Measurements from ENCODE around the gene KIF12.
"Not testable (repeated sequence)": the region's sequence is repeated elsewhere in the genome, so short reads cannot be mapped to it uniquely, and the experiment has no call there.

The KIF12 gene

GRCh38 chr9:114060711-114061110, 38.4 kb downstream of the KIF12 start:
- DNase-seq = no peak

DNA sequence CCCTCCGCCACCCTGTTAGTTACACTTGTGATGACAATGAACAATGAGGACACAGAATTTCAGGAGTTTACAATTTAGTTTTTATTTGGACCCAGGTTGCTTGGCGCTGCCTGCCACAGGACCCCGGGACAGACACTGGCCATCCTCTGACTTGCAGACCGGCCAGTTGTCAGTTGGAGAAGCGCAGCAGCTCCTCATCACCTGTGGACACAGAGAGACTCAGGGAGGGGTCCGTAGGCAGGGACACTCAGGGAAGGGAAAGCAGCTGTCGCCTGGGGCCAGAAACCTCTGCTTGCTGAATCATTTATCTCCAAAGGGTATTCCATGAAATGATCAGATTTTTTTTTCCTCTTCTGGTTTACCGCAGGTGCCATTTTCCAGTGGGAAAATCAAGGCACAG, 39.0 kb downstream of the KIF12 start:
- no peak for DNase-seq

GRCh38 chr9:114059047-114059803, 39.9 kb downstream of the KIF12 start:
- no peak for DNase-seq

- no peak for DNase-seq
Observed at GRCh38 chr9:114058688-114059046, 40.4 kb downstream of the KIF12 start.

DNA sequence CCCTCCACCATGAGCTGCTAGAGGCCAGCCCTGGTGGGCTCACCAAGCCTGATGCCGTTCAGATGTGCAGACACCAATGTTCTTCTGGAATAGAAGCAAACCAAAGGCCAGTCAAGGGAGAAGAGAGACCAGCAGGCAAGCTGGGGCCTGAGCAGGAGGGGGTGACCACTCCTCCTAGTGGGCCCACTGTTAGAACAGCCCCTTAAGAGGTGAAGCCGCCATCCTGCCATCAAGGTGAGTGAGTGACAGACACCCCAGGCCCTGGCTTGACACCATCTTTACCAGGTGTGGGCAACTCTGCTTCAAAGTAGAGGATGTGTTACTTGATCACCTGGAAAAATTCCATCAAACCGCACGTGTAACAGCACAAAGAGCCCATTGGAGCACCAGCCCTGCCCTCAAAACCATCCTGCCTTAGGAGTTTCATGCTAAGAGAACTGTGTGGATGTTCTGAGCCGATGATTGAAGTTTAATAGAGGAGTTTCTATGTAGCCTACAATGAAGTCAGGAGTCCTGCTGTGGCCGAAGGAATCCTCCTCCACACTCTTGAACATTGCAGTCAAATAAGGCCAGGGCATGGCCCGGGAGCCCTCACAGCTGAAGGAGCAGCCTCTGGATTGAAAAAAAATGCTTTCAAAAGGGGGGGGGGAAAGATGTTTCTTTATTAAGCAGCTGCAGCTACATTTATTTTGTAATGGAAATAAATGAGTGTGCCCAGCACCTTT, 41.8 kb downstream of the KIF12 start:
- DNase-seq = no peak

DNA sequence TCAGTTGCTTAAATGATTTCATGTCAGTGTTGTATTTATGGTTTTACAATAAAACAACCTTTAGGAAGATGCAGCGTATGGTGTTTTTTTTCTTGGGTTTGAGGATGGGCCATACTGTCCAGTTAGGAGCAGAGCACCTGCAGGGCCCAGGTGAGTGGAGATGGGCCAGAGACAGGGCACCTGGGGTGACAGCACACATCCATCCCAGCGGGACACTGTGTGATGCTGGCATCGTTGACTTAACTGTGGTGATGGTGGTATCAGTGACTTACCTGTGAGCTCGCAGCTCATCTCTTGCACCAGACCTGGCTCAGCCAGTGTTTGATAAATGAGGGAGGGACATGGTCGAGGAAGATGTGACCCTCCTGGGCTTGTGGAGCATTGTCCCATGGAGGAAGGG, 42.6 kb downstream of the KIF12 start:
- no peak for DNase-seq

DNA sequence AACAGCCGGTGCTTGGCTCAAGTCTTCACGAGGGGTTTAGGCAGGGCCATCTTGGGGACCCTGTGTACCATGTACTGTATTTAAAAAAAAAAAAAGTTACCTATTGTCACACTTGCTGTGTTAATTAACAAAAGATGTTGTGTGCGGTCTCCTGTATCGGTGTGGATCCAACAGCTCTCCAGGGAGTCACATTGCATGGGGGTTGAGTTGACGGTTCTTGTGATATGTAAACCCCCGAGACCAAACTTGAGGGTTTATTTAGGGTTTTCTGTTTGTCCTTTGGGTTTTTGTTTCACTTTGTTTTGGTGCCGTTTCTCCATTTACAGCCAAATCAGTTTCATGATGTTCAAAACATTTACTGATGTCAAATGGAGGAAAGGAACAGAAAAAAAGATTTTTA, 43.2 kb downstream of the KIF12 start:
- no peak for DNase-seq

DNA sequence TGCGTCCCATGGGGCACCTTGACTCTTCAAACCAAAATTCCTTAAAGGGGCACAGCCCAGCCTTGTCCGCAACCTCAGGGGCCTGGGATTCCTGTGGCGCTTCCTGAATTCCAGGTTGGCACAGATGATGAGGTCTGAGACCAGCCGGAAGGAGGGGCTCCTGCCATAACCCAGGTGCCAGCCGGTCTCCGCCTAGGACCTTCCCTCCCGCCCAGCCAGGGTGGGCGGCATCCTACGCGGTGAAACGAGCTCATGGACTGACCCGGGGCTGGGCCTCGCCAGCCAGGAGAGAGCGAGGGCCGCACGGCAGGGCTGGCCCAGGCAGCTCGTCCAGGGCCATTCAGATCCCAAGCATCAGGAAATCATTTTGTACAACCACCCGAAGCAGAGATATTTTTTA, 44.0 kb downstream of the KIF12 start:
- DNase-seq = no peak

DNA sequence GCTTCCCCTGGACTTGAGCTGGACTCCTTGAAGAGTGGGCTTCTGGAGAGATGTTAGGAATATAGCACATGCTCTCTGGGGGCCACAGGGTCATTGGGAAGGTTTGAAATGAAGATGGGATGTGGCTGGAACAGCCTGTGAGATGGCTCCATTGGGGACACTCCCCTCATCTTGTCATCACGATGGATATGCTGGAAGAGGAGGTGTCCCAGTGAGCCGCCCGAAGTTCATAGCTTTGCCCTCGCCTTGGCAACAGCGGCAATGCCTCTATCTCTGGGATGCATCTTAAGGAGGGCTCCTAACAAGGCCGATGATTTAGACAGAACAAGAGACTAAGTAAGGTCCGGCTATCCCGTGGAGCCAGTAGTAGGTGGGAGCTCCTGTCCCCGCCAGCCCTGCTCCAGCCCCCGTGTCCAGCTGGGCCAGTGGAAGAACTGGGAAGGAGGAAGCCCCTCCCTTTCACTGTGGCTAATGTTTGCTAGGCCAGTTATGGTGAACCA, 44.9 kb downstream of the KIF12 start:
- no peak for DNase-seq

- DNase-seq = no peak
Observed at GRCh38 chr9:114053246-114054005, 45.7 kb downstream of the KIF12 start.

DNA sequence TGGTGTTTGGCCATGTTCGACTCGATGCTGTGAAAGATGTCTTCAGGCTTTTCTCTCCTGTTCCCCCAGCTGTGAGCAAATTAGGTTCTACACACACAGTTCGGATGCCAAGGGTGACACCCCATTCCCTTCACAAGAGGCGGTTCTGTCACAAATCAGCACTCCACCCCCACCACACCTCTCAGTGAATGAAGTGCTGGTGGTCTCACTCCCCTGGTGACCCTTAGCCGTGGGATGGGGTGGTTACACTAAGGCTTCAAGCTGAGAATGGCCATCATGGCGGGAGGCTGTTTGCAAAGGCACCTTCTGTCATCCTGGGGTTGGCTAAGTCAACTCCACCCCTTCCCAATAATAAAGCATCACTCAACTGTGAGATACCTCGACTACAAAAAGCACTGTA, 47.4 kb downstream of the KIF12 start:
- no peak for DNase-seq

DNA sequence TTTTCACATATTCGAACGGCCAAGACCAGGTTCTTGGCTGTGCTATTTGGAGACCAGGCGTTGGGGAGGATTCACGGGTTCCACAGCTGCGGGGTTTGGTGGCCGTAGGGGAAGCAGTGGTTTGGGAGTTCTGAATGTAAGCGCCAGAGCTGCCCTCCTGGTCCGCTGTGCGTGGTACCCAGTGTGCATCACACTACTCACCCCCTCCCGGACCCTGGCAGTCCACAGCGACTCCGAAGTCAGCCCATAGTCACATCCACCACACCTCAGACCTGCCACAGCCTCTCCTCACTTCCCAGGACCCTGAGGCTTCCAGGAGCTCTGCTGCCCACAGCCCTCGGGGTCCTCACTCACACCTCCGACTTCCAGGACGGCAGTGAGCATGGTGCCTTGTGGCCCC, 47.8 kb downstream of the KIF12 start:
- no peak for DNase-seq

- DNase-seq = no peak
Observed at GRCh38 chr9:114050646-114051045, 48.4 kb downstream of the KIF12 start.

DNA sequence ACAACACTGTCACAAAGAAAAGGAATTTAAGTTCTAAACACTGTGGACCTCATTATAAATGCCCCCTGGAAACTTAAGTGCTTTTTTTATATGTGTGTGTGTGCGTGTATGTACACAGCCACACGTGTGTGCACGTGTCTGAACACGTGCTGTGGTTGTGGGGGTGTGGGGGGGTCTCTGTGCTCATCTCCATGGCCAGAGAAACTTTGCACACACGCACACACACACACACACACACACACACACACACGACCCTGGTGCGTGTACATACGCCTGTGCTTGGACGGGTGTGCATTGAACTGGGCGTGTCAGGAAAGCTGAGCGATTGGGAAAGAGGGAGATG, 48.9 kb downstream of the KIF12 start:
- DNase-seq = no peak

DNA sequence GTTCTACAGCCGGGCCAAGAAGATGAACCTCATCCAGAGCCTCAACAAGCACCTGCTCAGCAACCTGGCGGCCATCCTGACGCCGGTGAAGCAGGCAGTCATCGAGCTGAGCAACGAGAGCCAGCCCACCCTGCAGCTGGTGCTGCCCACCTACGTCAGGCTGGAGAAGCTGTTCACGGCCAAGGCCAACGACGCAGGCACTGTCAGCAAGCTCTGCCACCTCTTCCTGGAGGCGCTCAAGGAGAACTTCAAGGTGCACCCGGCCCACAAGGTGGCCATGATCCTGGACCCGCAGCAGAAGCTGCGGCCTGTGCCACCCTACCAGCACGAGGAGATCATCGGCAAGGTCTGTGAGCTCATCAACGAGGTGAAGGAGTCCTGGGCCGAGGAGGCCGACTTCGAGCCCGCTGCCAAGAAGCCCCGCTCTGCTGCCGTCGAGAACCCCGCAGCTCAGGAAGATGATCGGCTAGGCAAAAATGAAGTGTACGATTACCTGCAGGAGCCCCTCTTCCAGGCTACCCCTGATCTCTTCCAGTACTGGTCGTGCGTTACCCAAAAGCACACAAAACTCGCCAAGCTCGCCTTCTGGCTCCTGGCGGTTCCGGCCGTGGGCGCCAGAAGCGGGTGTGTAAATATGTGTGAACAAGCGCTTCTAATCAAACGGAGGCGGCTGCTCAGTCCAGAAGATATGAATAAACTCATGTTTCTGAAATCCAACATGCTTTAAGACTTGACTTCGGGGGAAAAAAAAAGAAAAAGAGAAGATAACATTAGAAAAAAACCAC, 49.5 kb downstream of the KIF12 start:
- DNase-seq = no peak

- DNase-seq = no peak
Observed at GRCh38 chr9:114048533-114049415, 50.3 kb downstream of the KIF12 start.

DNA sequence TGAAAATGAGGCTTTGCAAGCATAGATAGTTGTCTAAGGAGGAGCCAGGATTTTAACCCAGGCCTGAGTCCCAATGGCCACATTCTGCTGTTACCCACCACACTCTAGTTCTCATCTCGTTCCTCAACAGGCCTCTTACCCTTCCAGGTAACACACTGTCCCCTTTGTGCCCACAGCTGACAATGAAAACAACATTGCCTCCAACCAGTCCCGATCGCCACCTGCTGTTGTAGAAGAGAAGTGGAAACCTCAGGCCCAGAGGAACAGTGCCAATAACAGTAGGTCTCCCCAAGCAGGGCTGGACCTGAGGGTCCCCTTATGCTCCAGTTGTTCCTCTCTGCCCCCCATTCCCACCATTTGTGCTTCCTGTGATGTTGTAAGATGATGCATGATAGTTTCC, 51.4 kb downstream of the KIF12 start:
- DNase-seq = no peak

- DNase-seq = no peak
Observed at GRCh38 chr9:114046875-114047274, 52.2 kb downstream of the KIF12 start.

DNA sequence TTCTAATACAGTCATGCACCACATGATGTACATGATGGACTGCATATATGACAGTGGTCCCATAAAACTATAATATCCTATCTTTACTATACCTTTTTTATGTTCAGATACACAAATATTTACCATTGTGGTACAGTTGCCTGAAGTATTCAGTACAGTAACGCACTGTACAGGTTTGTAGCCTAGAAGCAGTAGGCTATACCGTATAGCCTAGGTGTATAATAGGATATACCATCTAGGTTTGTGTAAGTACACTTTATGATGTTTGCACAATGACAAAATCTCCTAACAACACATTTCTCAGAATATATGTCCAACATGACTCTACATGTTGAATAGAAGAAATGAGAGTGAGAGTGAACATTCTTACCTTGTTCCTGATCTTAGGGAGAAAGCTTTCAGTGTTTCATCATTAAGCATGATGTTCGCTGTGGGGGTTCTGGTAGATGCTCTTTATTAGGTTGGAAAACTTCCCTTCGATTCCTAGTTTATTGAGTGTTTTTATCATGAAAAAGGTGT, 52.8 kb downstream of the KIF12 start:
- no peak for DNase-seq

GRCh38 chr9:114043660-114044059, 55.4 kb downstream of the KIF12 start:
- not testable (repeated sequence) for DNase-seq

Measured in midbrain (tissue), 1 donor.